GM18508 (cell line): Measurements from ENCODE around the gene MARCHF3.

Experiments
- ATAC-seq: cut with Tn5 transposase; IDR thresholded peaks from one replicate; pipeline ENCODE4 v1.9.1; 2021; ENCODE audit warnings: moderate number of reproducible peaks; ENCODE audit not compliant: insufficient read depth, unreplicated experiment

MARCHF3 gene

GRCh38 chr5:126988021-126988569, 42.3 kb downstream of the MARCHF3 start:
- ATAC-seq: peak; percentile 94

DNA sequence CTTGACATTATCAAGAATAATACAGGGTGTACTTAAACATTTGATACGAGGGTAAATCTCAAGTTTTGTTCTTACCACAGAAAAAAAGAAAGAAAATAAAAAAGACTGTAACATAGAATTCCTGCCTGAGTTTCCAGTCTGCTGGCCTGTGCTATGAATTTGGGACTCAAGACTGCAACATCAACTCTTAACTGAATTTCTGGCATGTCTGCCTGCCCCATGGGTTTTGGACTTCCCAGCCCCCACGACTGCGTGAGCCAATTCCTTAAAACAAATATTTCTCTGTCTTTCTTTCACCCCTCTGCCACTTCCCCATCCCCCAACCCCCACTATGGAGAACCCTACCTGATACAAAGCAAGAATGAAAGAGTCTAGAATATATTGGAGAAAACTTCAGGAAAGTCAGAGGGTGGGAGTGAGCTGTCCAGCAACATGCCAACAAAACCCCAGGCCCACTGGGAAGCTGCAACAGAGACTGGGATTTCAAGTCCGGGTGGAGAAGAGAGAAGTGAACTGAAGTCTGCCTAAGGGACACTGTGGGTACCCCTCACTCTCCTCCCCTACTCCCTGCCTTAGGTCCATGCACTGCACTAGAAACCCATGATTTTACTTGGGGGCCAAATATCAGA, 43.0 kb downstream of the MARCHF3 start:
- no peak for ATAC-seq

GRCh38 chr5:126984632-126985031, 45.7 kb downstream of the MARCHF3 start:
- no peak for ATAC-seq

- no peak for ATAC-seq
These were observed 46.5 kb downstream of the MARCHF3 start for GRCh38 chr5:126983874-126984266.

GRCh38 chr5:126982926-126983873, 47.2 kb downstream of the MARCHF3 start:
- ATAC-seq: no peak

- ATAC-seq: no peak
These were observed 48.2 kb downstream of the MARCHF3 start for GRCh38 chr5:126982202-126982601.

DNA sequence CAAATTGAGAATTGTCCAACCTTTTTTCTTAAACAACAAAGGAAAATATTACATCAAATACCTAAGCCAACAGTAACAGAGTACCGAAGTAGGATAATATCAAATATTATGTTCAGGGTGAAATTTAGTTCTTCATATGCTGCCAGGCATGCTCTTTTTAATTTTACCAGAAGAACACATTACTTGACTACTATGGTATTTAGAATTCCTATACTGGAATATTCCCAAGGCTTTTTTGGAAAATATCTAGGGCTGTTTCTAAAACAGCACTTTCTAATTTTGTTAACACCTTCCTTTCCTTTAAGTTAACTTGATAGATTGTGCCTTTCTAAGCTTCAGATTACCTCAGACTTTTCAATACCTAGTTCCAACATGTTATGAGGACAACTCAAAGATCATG, 48.7 kb downstream of the MARCHF3 start:
- no peak for ATAC-seq

DNA sequence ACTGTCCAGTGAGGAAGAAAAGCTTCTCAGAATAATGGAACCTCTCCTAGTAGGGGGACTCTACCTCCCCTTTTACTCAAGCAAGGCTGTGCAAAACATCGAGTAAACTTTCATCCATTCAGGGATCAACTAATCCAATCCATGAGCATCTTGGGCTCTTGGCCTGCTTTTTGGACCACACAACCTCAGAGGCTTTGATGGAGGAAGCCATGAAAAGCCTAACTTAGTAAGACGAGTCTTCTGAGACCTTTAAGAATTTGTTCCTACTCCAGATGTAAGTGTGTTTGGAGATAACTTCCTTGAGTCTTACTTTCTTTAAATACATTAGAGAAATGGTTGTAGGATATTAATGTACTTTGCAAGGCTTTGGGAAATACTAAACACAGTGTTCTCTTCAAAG, 49.1 kb downstream of the MARCHF3 start:
- no peak for ATAC-seq

GRCh38 chr5:126978258-126978657, 52.1 kb downstream of the MARCHF3 start:
- no peak for ATAC-seq

GRCh38 chr5:126976520-126977172, 53.7 kb downstream of the MARCHF3 start:
- ATAC-seq: no peak

DNA sequence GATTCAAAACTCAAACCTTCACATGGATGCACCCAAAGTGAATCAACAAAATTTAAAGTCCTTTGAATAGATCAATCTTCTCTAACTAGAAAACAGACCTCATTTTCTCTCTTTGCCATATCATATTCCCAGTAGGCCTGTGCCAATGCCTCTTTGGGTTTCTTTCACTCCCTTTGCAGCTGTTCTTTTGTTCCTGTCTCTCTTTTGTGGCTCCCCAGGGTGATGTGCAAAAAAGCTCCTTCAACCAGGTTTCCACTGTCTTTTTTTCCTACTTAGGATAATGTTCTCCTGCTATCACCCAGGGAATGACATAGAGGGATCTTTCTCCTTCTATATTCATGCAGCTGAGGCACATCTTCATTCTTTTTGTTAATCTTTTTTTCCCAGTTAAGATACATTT, 54.6 kb downstream of the MARCHF3 start:
- ATAC-seq: no peak

- ATAC-seq: no peak
These were observed 57.2 kb downstream of the MARCHF3 start for GRCh38 chr5:126973193-126973592.

DNA sequence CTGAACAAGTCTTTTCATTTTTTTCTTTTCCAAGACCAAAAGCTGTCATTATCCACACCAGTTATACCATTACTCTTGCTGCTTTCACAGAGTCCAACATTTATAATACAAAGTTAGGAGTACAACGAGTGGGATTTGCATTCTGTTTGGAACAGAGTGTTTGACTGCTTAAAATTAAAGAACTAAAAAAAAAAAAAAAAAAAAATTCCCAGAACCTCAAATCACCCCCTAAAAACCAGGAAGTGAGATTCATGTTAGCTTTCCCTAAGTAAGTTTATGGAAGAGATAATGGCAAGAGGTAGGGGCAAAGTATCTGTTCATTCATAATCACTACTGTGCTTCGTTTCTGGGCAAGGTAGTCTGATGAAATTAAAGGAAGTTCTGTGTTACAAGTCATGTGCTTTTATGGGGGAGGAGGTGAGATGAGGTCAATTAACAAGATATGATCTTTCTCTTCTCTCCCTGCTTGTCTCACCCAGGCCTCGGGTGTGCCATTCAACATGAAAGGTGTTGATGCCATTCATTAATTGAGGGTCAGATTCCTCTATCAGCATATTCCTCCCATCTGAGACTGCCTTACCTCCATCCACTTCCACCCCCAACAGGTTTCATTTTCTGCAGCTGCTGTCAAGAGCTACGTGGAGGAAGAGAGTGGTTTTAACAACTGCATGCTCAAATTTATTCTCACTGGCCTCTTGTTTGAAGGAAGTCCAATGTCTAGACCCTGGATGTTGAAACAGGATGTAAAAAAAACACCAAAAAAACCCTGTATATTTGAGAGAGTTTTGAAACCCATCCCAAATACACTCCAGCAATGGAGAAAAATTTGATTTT, 58.1 kb downstream of the MARCHF3 start:
- ATAC-seq: peak; percentile 56

GRCh38 chr5:126971455-126972031, 58.8 kb downstream of the MARCHF3 start:
- no peak for ATAC-seq

DNA sequence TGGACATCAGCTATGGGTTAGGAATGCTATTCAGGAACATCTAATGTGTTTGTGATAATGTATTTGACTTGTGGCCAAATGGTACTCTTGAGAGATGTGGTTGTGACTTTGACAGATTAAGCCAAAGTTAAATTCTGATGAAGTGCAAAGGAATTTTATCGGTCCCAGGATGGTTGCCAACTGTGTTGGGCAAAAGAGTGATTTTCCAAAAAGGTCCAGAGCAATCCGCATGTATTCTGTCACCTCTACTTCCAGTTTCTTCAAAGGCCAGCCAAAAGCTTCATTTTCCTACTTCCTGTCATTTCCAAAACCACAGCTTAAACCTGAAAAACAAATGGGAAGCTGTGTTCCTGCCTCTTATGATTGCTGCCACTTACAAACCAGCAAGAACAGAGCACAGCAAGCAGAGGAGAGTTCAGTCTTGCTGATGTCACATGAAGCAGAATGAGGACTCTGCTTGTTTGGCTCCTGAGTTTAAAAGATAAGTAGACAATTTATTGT, 59.8 kb downstream of the MARCHF3 start:
- no peak for ATAC-seq

GRCh38 chr5:126969548-126969947, 60.8 kb downstream of the MARCHF3 start:
- ATAC-seq: no peak

DNA sequence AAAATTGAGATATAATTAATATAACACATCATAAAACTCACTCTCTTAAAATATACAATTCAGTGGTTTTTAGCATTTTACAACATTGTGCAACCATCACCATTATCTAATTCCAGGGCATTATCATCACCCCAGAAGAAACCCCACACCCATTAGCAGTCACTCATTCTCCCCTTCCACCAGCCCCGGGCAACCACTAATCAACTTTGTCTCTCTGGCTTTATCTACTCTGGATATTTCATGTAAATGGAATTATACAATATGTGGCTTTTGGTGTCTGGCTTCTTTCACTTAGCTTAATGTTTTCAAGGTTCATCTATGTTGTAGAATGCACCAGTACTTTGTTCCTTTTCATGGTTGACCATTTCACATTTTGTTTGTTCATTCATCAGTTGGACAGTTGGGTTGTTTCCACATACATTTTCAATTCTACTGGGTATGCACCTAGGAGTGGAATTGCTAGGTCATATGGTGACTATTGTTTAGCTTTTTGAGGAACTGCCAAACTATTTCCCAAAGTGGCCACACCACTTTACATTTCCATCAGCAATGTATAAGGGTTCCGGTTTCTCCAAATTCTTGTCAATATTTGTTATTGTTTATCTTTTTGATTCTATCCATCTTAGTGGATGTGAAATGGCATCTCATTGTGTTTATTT, 62.4 kb downstream of the MARCHF3 start:
- no peak for ATAC-seq

- peak; percentile 15 for ATAC-seq
These were observed 64.9 kb downstream of the MARCHF3 start for GRCh38 chr5:126965487-126965886.

DNA sequence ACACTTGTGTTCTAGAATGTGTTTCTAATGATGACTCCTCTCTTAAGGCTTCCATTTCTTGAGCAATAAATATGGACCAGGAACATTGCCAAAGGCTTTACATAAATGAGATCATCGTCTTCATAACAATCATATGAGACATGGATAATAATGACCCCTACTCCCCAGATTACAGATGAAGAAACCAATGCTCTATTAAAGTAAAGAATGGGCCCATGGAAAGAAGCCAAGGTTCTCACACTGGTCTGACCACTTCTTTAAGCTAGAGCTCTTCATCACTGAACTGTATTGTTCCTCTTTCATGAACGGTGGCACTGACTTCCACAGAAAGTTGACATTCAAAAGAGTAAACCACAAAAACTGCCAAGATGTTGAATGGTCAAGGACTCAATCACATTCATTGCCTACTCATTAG, 65.3 kb downstream of the MARCHF3 start:
- peak; percentile 42 for ATAC-seq
